Measurements from ENCODE around the gene MAGEA2B. TPM values are rescaled to one million over a fixed set of nuclear protein-coding genes. Genes with fewer than 3 reads are reported as not detected.
"Not testable (repeated sequence)": the region's sequence is repeated elsewhere in the genome, so short reads cannot be mapped to it uniquely, and the experiment has no call there.

MAGEA2B gene
- total and polyA plus RNA-seq, 2 of the 4 experiments (the other 2 are of a cell fraction) = not detected

DNA sequence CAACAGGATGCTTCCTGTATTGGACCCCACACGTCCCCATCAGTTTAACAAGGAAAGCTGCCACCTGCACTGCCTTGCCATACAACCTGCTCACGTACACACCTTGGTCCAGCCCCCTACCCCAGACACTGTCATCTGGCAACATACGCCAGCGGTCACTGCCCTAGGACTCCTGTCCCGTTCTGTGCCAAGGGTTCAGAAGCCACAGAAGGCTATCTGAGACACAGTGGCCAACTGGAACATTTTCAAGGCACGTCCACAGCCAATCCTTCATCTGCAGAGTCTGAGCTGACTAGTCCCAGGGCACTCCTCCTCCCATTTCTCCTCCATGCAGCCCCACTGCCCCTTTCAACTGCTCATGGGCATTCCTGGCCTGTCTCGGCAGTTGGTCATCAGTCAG is 47.2 kb downstream of the MAGEA2B start:
- ATAC-seq (ENCODE audit: low read depth); POLR2A ChIA-PET (ENCODE audit: unreplicated experiment): not testable (repeated sequence)

DNA sequence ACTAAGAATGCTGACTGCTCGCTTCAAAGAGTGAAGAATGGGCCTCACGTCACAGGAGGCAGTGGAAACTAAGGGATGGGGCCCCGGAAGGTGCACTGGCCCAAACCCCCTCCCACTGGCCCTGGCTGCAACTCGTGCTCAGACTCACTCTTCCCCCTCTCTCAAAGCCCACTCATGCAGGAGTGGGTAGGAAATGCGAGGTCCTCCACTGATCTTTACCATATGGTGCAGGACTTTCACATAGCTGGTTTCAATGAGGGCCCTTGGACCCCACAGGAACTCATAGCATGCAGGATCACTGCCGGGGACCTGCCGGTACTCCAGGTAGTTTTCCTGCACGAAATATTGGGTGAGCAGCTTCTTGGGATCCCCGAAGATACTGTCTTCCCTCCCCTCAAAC is 52.1 kb downstream of the MAGEA2B start:
- H3K9me3 ChIP-seq (ENCODE audit: control insufficient read depth, insufficient read depth, low read length); dilution Hi-C loops (cut with HindIII; ENCODE audit: low sequenced_read_pairs, unreplicated experiment); H2AFZ ChIP-seq (replicated peaks; ENCODE audit: low read length, poor library complexity); H2BK15ac ChIP-seq (ENCODE audit: low read depth, low read length); intact Hi-C loops (cut with micrococcal nuclease); H2BK20ac ChIP-seq (ENCODE audit: low read depth, low read length); H2AK9ac ChIP-seq (replicated peaks; ENCODE audit: low read depth, low read length, poor library complexity); H3K36me3 ChIP-seq (ENCODE audit: control insufficient read depth, insufficient read depth, low read length); H4K5ac ChIP-seq (ENCODE audit: low read depth, low read length); H4K91ac ChIP-seq (ENCODE audit: insufficient read depth, low read depth, low read length); H3K4ac ChIP-seq (ENCODE audit: low read depth, low read length); H3K4me3 ChIP-seq (ENCODE audit: insufficient read depth, low read depth, low read length); H3K27me3 ChIP-seq (ENCODE audit: control insufficient read depth, insufficient read depth, low read length); BruUV-seq (replicated peaks); H2BK120ac ChIP-seq (ENCODE audit: low read depth, low read length); H3K4me1 ChIP-seq (ENCODE audit: control insufficient read depth, insufficient read depth, low read length); ATAC-seq (ENCODE audit: low read depth); CTCF ChIA-PET; H3K14ac ChIP-seq (replicated peaks; ENCODE audit: low read depth, low read length); POLR2A ChIA-PET (ENCODE audit: unreplicated experiment); H3K27ac ChIP-seq (ENCODE audit: insufficient read depth, low read length); H3K79me1 ChIP-seq (ENCODE audit: low read depth in 1 of 2, low read length in 2 of 2); H4K20me1 ChIP-seq (ENCODE audit: insufficient read depth, low read length); in situ Hi-C loops (cut with MboI; ENCODE audit: low sequenced_read_pairs); DNase-seq; H3K23ac ChIP-seq (ENCODE audit: low read depth, low read length); H3K4me2 ChIP-seq (ENCODE audit: low read depth, low read length); H3K56ac ChIP-seq (ENCODE audit: extremely low read depth, insufficient read depth, low read length); H3K9me1 ChIP-seq (ENCODE audit: insufficient read depth, low read length); H2BK5ac ChIP-seq (ENCODE audit: low read depth, low read length, poor library complexity, severe bottlenecking); H4K8ac ChIP-seq (ENCODE audit: low read depth in 2 of 2, low read length in 2 of 2); H3K9ac ChIP-seq (ENCODE audit: low read depth, low read length); H2AK5ac ChIP-seq (ENCODE audit: low read depth, low read length); H3K18ac ChIP-seq (ENCODE audit: low read depth, low read length): not testable (repeated sequence)
- WGBS, 2 experiments (ENCODE audit: extremely low coverage in 2 of 2, insufficient read length in 1 of 2) = 42% methylated on average over 2 of the region's 9 CpGs; no CpG with 5 or more reads in 1 of the 2 experiments

More for the DNA sequence above, 47.2 kb downstream of the MAGEA2B start:
- H3K79me1 ChIP-seq (ENCODE audit: low read depth in 1 of 2, low read length in 2 of 2); H3K9ac ChIP-seq (ENCODE audit: low read depth, low read length); H3K4me3 ChIP-seq (ENCODE audit: insufficient read depth, low read depth, low read length); H2BK5ac ChIP-seq (ENCODE audit: low read depth, low read length, poor library complexity, severe bottlenecking); CTCF ChIA-PET; H3K27me3 ChIP-seq (ENCODE audit: control insufficient read depth, insufficient read depth, low read length); H3K36me3 ChIP-seq (ENCODE audit: control insufficient read depth, insufficient read depth, low read length); H3K9me1 ChIP-seq (ENCODE audit: insufficient read depth, low read length); H2BK120ac ChIP-seq (ENCODE audit: low read depth, low read length); H3K9me3 ChIP-seq (ENCODE audit: control insufficient read depth, insufficient read depth, low read length); H3K4ac ChIP-seq (ENCODE audit: low read depth, low read length); H2AK9ac ChIP-seq (replicated peaks; ENCODE audit: low read depth, low read length, poor library complexity); intact Hi-C loops (cut with micrococcal nuclease); H4K8ac ChIP-seq (ENCODE audit: low read depth in 2 of 2, low read length in 2 of 2); DNase-seq; dilution Hi-C loops (cut with HindIII; ENCODE audit: low sequenced_read_pairs, unreplicated experiment); H2BK20ac ChIP-seq (ENCODE audit: low read depth, low read length); H4K5ac ChIP-seq (ENCODE audit: low read depth, low read length); H3K56ac ChIP-seq (ENCODE audit: extremely low read depth, insufficient read depth, low read length); H4K91ac ChIP-seq (ENCODE audit: insufficient read depth, low read depth, low read length); H3K27ac ChIP-seq (ENCODE audit: insufficient read depth, low read length); H2BK15ac ChIP-seq (ENCODE audit: low read depth, low read length); BruUV-seq (replicated peaks); in situ Hi-C loops (cut with MboI; ENCODE audit: low sequenced_read_pairs); H3K18ac ChIP-seq (ENCODE audit: low read depth, low read length); H4K20me1 ChIP-seq (ENCODE audit: insufficient read depth, low read length); H3K23ac ChIP-seq (ENCODE audit: low read depth, low read length); H3K4me1 ChIP-seq (ENCODE audit: control insufficient read depth, insufficient read depth, low read length); H2AK5ac ChIP-seq (ENCODE audit: low read depth, low read length); H2AFZ ChIP-seq (replicated peaks; ENCODE audit: low read length, poor library complexity); H3K14ac ChIP-seq (replicated peaks; ENCODE audit: low read depth, low read length); H3K4me2 ChIP-seq (ENCODE audit: low read depth, low read length): not testable (repeated sequence)
- WGBS, 2 experiments (ENCODE audit: extremely low coverage in 2 of 2, insufficient read length in 1 of 2) = no CpG with 5 or more reads among the region's 7 CpGs
